CD14-positive monocyte (primary cell): ENCODE data around the gene DNAJB8. TPM values are rescaled to one million over a fixed set of nuclear protein-coding genes. Genes with fewer than 3 reads are reported as not detected.

Experiments
- DNase-seq, 3 donors: peaks; one replicate each; pipeline ENCODE4 v3.0.0-alpha.2; 2011 to 2022
- H2AFZ ChIP-seq: 2 replicates; pipeline ENCODE4 v1.6.0; 2012; ENCODE audit warnings: mild to moderate bottlenecking, low read depth, low read length, inconsistent platforms; ENCODE audit not compliant: insufficient read depth, poor library complexity, severe bottlenecking
- H3K27ac ChIP-seq, 2 donors: 1 replicate in 1 of 2; 2 replicates in 1 of 2; pipeline ENCODE4 v1.5.1; 2012 to 2013; ENCODE audit warnings: low read length in 2 of 2, control low read depth in 1 of 2, inconsistent platforms in 1 of 2, low read depth in 1 of 2, mild to moderate bottlenecking in 1 of 2
- H3K27me3 ChIP-seq, 2 donors: one replicate each; pipeline versions ENCODE4 v1.6.0 to v1.6.1; 2011 to 2013; ENCODE audit warnings: low read length in 2 of 2; ENCODE audit not compliant: control insufficient read depth in 2 of 2, insufficient read depth in 2 of 2
- H3K36me3 ChIP-seq, 2 donors: replicated peaks in 1 of 2; 1 replicate in 1 of 2; 2 replicates in 1 of 2; pipeline versions ENCODE4 v1.5.1 to v1.6.1; 2012 to 2013; ENCODE audit warnings: low read length in 2 of 2, control low read depth in 1 of 2, inconsistent platforms in 1 of 2, mild to moderate bottlenecking in 1 of 2; ENCODE audit not compliant: insufficient read depth in 2 of 2, control insufficient read depth in 1 of 2
- H3K4me1 ChIP-seq, 2 donors: 1 replicate in 1 of 2; 2 replicates in 1 of 2; pipeline versions ENCODE4 v1.5.1 to v1.6.1; 2012 to 2013; ENCODE audit warnings: low read length in 2 of 2, control low read depth in 1 of 2, inconsistent platforms in 1 of 2, mild to moderate bottlenecking in 1 of 2, moderate library complexity in 1 of 2; ENCODE audit not compliant: insufficient read depth in 2 of 2, control insufficient read depth in 1 of 2
- H3K4me2 ChIP-seq: replicated peaks from 2 replicates; pipeline ENCODE3; 2012; ENCODE audit warnings: low read length, moderate library complexity, mild to moderate bottlenecking; ENCODE audit not compliant: poor library complexity, severe bottlenecking; ENCODE audit errors: extremely low read depth
- H3K4me3 ChIP-seq, 3 experiments: fragments of 200-600 bp in 1 of 3; sonication (generic) in 1 of 3; replicated peaks in 1 of 3; 1 replicate in 2 of 3; 2 replicates in 1 of 3; pipeline ENCODE4 v1.5.1; 2011 to 2013; ENCODE audit warnings: low read length in 3 of 3, mild to moderate bottlenecking in 3 of 3, control low read depth in 2 of 3, low read depth in 2 of 3, inconsistent platforms in 1 of 3, moderate library complexity in 1 of 3
- H3K79me2 ChIP-seq: 2 replicates; pipeline ENCODE4 v1.6.0; 2012; ENCODE audit warnings: mild to moderate bottlenecking, control low read depth, inconsistent platforms, low read length, moderate library complexity; ENCODE audit not compliant: insufficient read depth
- H3K9ac ChIP-seq: 2 replicates; pipeline ENCODE4 v1.6.0; 2017; ENCODE audit warnings: low read length, mild to moderate bottlenecking; ENCODE audit not compliant: insufficient read depth, poor library complexity, severe bottlenecking
- H3K9me3 ChIP-seq, 2 donors: replicated peaks in 1 of 2; 1 replicate in 1 of 2; 2 replicates in 1 of 2; pipeline versions ENCODE4 v1.5.1 to v1.6.1; 2012 to 2013; ENCODE audit warnings: low read length in 2 of 2, control low read depth in 1 of 2; ENCODE audit not compliant: control insufficient read depth in 1 of 2, insufficient read depth in 1 of 2
- H4K20me1 ChIP-seq: 2 replicates; pipeline ENCODE4 v1.6.0; 2012; ENCODE audit warnings: mild to moderate bottlenecking, low read length, control low read depth, moderate library complexity; ENCODE audit not compliant: insufficient read depth
- H3K27ac Mint-ChIP-seq, 7 donors: one replicate each; pipeline ENCODE4 v1.8.0; 2020; ENCODE audit warnings: mild to moderate bottlenecking in 7 of 7, mixed read lengths in 7 of 7, moderate library complexity in 6 of 7, inconsistent platforms in 2 of 7
- H3K27me3 Mint-ChIP-seq, 3 donors: one replicate each; pipeline ENCODE4 v1.8.0; 2021 to 2022; ENCODE audit warnings: low read depth in 3 of 3, mild to moderate bottlenecking in 3 of 3, mixed read lengths in 3 of 3, moderate library complexity in 3 of 3, inconsistent platforms in 1 of 3
- H3K36me3 Mint-ChIP-seq, 2 donors: one replicate each; pipeline ENCODE4 v1.8.0; 2020; ENCODE audit warnings: mixed read lengths in 2 of 2, inconsistent platforms in 1 of 2, mild to moderate bottlenecking in 1 of 2
- H3K4me1 Mint-ChIP-seq: one replicate; pipeline ENCODE4 v1.8.0; 2020; ENCODE audit warnings: mild to moderate bottlenecking, mixed read lengths
- H3K4me3 Mint-ChIP-seq, 2 donors: one replicate each; pipeline ENCODE4 v1.8.0; 2020; ENCODE audit warnings: mild to moderate bottlenecking in 2 of 2, mixed read lengths in 2 of 2, moderate library complexity in 1 of 2
- H3K9me3 Mint-ChIP-seq, 7 donors: one replicate each; pipeline ENCODE4 v1.8.0; 2020 to 2022; ENCODE audit warnings: mixed read lengths in 7 of 7, mild to moderate bottlenecking in 6 of 7, moderate library complexity in 6 of 7, inconsistent platforms in 2 of 7
- CTCF ChIP-seq: fragments of 200-600 bp; IDR thresholded peaks from one replicate; pipeline ENCODE4 v1.8.0; 2022; ENCODE audit warnings: antibody characterized with exemption, mild to moderate bottlenecking
- WGBS: methylation state at CpG from one replicate; pipeline ENCODE4 v1.1.5; 2013; ENCODE audit warnings: missing lambda C conversion rate; ENCODE audit not compliant: insufficient coverage; 5-methylcytosine and 5-hydroxymethylcytosine counted together
- intact Hi-C, 2 donors: fragments of 100-400 bp; cut with micrococcal nuclease; formaldehyde crosslinking; loops; one replicate each; pipeline versions ENCODE4 v1.15.0 to v1.15.1; 2023
- polyA plus RNA-seq, 3 donors: library from polyadenylated mRNA; depleted of rRNA in 1 of 3; unstranded in 2 of 3; stranded (reverse) in 1 of 3; fragments of 300-500 nt in 2 of 3; fragments of >200 nt in 1 of 3; fragmentation: Illumina TruSeq in 2 of 3; gene quantifications; 1 replicate in 2 of 3; 2 replicates in 1 of 3; pipeline ENCODE4 v1.2.3, GENCODE V29; 2012 to 2021

DNAJB8 gene
- polyA plus RNA-seq, 3 donors, result not detected

DNA sequence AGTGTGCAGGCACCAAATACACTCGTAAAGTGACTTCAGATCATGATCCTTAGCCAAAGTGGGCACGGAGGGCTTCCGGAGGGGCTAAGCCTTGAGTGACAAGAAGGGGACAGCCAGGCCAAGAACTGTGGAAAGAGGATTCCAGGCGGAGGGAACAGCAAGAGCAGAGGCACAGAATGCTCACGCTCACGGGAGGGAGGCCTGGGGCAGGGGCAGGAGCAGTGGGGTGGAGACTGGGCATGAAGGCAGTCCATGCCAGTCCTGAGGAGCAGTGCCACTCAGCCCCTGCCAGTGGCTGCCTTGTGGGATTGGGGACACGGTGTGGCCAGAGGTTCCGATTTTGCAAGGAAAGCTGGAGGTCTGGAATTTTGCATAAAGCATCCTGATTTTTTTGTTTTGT lies 36.0 kb downstream of the DNAJB8 start:
- H3K79me2 ChIP-seq, result no peaks in the 10 kb centered on the region
- peaks cover 43 to 67% (median 48%) of the 10 kb centered on the region in 3 donors for H3K27me3 Mint-ChIP-seq
- H3K4me3 Mint-ChIP-seq, result peak overlapping the region in 1 of 2 donors; percentile 35
- 97% methylated on average over 8 of the region's 8 CpGs for WGBS
- H3K36me3 ChIP-seq, result no peaks in the 10 kb centered on the region
- H3K4me1 ChIP-seq, result peaks cover 7 to 19% of the 10 kb centered on the region in 2 donors
- H3K4me2 ChIP-seq, result no peak overlapping the region
- no peak for DNase-seq
- TF ChIP-seq CTCF, result no peak
- H3K9me3 Mint-ChIP-seq, result peaks cover 0 to 7% (median 3%) of the 10 kb centered on the region in 7 donors
- no peaks in the 10 kb centered on the region for H4K20me1 ChIP-seq
- no peak overlapping the region for H3K27ac ChIP-seq
- no peak overlapping the region for H3K27ac Mint-ChIP-seq
- no peak overlapping the region for H3K4me3 ChIP-seq
- peaks cover 6% of the 10 kb centered on the region for H3K4me1 Mint-ChIP-seq
- H3K36me3 Mint-ChIP-seq, result no peaks in the 10 kb centered on the region
- no peak overlapping the region for H3K9ac ChIP-seq
- peaks cover 17 to 59% of the 10 kb centered on the region in 2 donors for H3K27me3 ChIP-seq
- intact Hi-C loops, result loop anchor here in 1 of 2 donors (5.0 kb wide), 1 partner anchor 62 kb away; the partner anchor contains the start of gene GATA2
- no peak overlapping the region for H2AFZ ChIP-seq
- H3K9me3 ChIP-seq, result peaks cover 0 to 5% of the 10 kb centered on the region in 2 donors

GRCh38 chr3:128430301-128430700 lies 36.4 kb downstream of the DNAJB8 start:
- Histone ChIP-seq H3K79me2 (no peaks in the 10 kb centered on the region), H2AFZ (no peak overlapping the region), H4K20me1 (no peaks in the 10 kb centered on the region), H3K36me3 (no peaks in the 10 kb centered on the region), H3K27me3 (peaks cover 17 to 55% of the 10 kb centered on the region in 2 donors), H3K4me3 (no peak overlapping the region), H3K27ac (no peak overlapping the region), H3K4me2 (no peak overlapping the region), H3K9ac (no peak overlapping the region), H3K4me1 (peaks cover 7 to 19% of the 10 kb centered on the region in 2 donors), H3K9me3 (peaks cover 0 to 5% of the 10 kb centered on the region in 2 donors)
- intact Hi-C loops, result loop anchor here in 1 of 2 donors (5.0 kb wide), 1 partner anchor 62 kb away; the partner anchor contains the start of gene GATA2
- H3K4me1 Mint-ChIP-seq, result peaks cover 6% of the 10 kb centered on the region
- no peak for TF ChIP-seq CTCF
- no peaks in the 10 kb centered on the region for H3K36me3 Mint-ChIP-seq
- DNase-seq, result no peak
- peaks cover 0 to 7% (median 3%) of the 10 kb centered on the region in 7 donors for H3K9me3 Mint-ChIP-seq
- 89% methylated on average over 10 of the region's 10 CpGs for WGBS
- H3K27me3 Mint-ChIP-seq, result peaks cover 43 to 63% (median 51%) of the 10 kb centered on the region in 3 donors
- no peak overlapping the region for H3K27ac Mint-ChIP-seq
- H3K4me3 Mint-ChIP-seq, result peak overlapping the region in 1 of 2 donors; percentile 35
